Sigmoid colon (tissue), 7 donors: ENCODE data around the gene CSAD. TPM values are rescaled to one million over a fixed set of nuclear protein-coding genes. Genes with fewer than 3 reads are reported as not detected.
A peak's percentile ranks its signal among the peaks of the same experiment; 100 is the strongest.

Source experiments
- DNase-seq: peaks from one replicate; pipeline ENCODE4 v3.0.0-alpha.2; 2019
- H3K27ac ChIP-seq, 4 donors: fragments of 200-600 bp; sonication (generic); one replicate each; pipeline ENCODE4 v1.5.1; 2016 to 2019; ENCODE audit warnings: mild to moderate bottlenecking in 1 of 4
- H3K27me3 ChIP-seq, 3 donors: fragments of 200-600 bp; sonication (generic); one replicate each; pipeline ENCODE4 v1.5.1; 2019; ENCODE audit warnings: mild to moderate bottlenecking in 1 of 3
- H3K36me3 ChIP-seq, 4 donors: fragments of 200-600 bp; sonication (generic); one replicate each; pipeline ENCODE4 v1.5.1; 2016 to 2019
- H3K4me1 ChIP-seq, 4 donors: fragments of 200-600 bp; sonication (generic); one replicate each; pipeline ENCODE4 v1.5.1; 2017 to 2019
- H3K4me3 ChIP-seq, 4 donors: fragments of 200-600 bp; sonication (generic); one replicate each; pipeline ENCODE4 v1.5.1; 2017 to 2019; ENCODE audit warnings: mild to moderate bottlenecking in 2 of 4, moderate library complexity in 1 of 4
- H3K9me3 ChIP-seq, 4 donors: fragments of 200-600 bp in 3 of 4; sonication (generic) in 3 of 4; one replicate each; pipeline versions ENCODE4 v1.5.1 to v1.6.1; 2013 to 2019
- CTCF ChIP-seq, 4 experiments: fragments of 450-650 bp in 3 of 4; fragments of 200-600 bp in 1 of 4; IDR thresholded peaks; one replicate each; pipeline ENCODE4 v1.5.1; 2016 to 2019; ENCODE audit warnings: antibody characterized with exemption in 4 of 4, mild to moderate bottlenecking in 3 of 4, moderate library complexity in 2 of 4
- EP300 ChIP-seq, 4 donors: sonication (generic); formaldehyde crosslinking; IDR thresholded peaks; one replicate each; pipeline ENCODE4 v1.6.1; 2017; ENCODE audit warnings: antibody characterized with exemption in 4 of 4
- POLR2A ChIP-seq, 2 donors: fragments of 450-650 bp; IDR thresholded peaks; one replicate each; pipeline ENCODE4 v1.6.1; 2016; ENCODE audit warnings: antibody characterized with exemption in 2 of 2, mild to moderate bottlenecking in 2 of 2, moderate library complexity in 2 of 2
- POLR2AphosphoS5 ChIP-seq, 4 donors: sonication (generic); formaldehyde crosslinking; IDR thresholded peaks; one replicate each; pipeline ENCODE4 v1.6.1; 2017; ENCODE audit warnings: antibody characterized with exemption in 4 of 4
- WGBS, 2 donors: extraction: QIAGEN DNeasy Blood & Tissue Kit; methylation state at CpG; one replicate each; pipeline ENCODE4 v1.1.7; 2013; 5-methylcytosine and 5-hydroxymethylcytosine counted together
- intact Hi-C: fragments of 100-400 bp; cut with DNase I; formaldehyde crosslinking; loops from one replicate; pipeline ENCODE4 v1.15.1; 2023
- polyA plus RNA-seq, 3 donors: library from polyadenylated mRNA; stranded (reverse); fragments of 200-250 nt; gene quantifications; one replicate each; pipeline ENCODE4 v1.2.3, GENCODE V29; 2013
- total RNA-seq, 4 donors: library from RNA; depleted of rRNA; stranded (reverse); fragments of >200 nt; gene quantifications; one replicate each; pipeline ENCODE4 v1.1.0, GENCODE V29; 2016
- donor health status: healthy with polysubstance abuse.
- donor health status: Bipolar disorder and iron deficiency.
- donor health status: healthy.

The CSAD gene
- total and polyA plus RNA-seq, 7 donors = 1.2 to 51.0 (median 19.6) TPM

- Histone ChIP-seq H3K9me3 (no peaks in the 10 kb centered on the region), H3K27me3 (no peaks in the 10 kb centered on the region), H3K36me3 (peaks cover 13 to 19% (median 16%) of the 10 kb centered on the region in 4 donors), H3K4me1 (peaks cover 0 to 74% (median 64%) of the 10 kb centered on the region in 4 donors), H3K4me3 (peak overlapping the region; percentile 67 to 89 (median 81)), H3K27ac (peak overlapping the region; percentile 95 to 100 (median 99))
- peak; percentile 75 for DNase-seq
- intact Hi-C loops = loop anchor here (2.0 kb wide), 1 partner anchor 14 kb away; the partner anchor contains the start of gene RARG
- 13 to 47% methylated on average over 30 of the region's 30 CpGs for WGBS, 2 donors
- TF ChIP-seq CTCF (IDR thresholded peaks at IDR 0.05) = no peak
- TF ChIP-seq POLR2A (IDR thresholded peaks at IDR 0.05) = no peak
- TF ChIP-seq POLR2AphosphoS5 (IDR thresholded peaks at IDR 0.05) = peak in 1 of 4 donors; percentile 24
Measured at GRCh38 chr12:53218551-53219291, 38.0 kb upstream of the CSAD start.

- intact Hi-C loops = loop anchor here (2.0 kb wide), 1 partner anchor 15 kb away; the partner anchor contains the start of gene RARG
- H3K27ac ChIP-seq = peak overlapping the region; percentile 95 to 100 (median 99)
- peaks cover 0 to 70% (median 58%) of the 10 kb centered on the region in 4 donors for H3K4me1 ChIP-seq
- H3K4me3 ChIP-seq = peak overlapping the region; percentile 67 to 89 (median 81)
- 16 to 43% methylated on average over 3 of the region's 3 CpGs for WGBS, 2 donors
- H3K36me3 ChIP-seq = peaks cover 19 to 27% (median 23%) of the 10 kb centered on the region in 4 donors
- H3K9me3 ChIP-seq = no peaks in the 10 kb centered on the region
- no peaks in the 10 kb centered on the region for H3K27me3 ChIP-seq
- DNase-seq = peak; percentile 78
- TF ChIP-seq CTCF (IDR thresholded peaks at IDR 0.05) (no peak), POLR2A (IDR thresholded peaks at IDR 0.05) (no peak), POLR2AphosphoS5 (IDR thresholded peaks at IDR 0.05) (peak in 1 of 4 donors; percentile 22)
Measured at GRCh38 chr12:53217931-53218307, 37.2 kb upstream of the CSAD start.

- Histone ChIP-seq H3K27me3 (no peaks in the 10 kb centered on the region), H3K36me3 (peaks cover 24 to 33% (median 28%) of the 10 kb centered on the region in 4 donors), H3K9me3 (no peaks in the 10 kb centered on the region), H3K27ac (peak overlapping the region; percentile 95 to 100 (median 99)), H3K4me3 (peak overlapping the region; percentile 67 to 89 (median 81)), H3K4me1 (peaks cover 0 to 63% (median 52%) of the 10 kb centered on the region in 4 donors)
- 23 to 48% methylated on average over 19 of the region's 19 CpGs for WGBS, 2 donors
- peak; percentile 81 for DNase-seq
- TF ChIP-seq POLR2AphosphoS5 (IDR thresholded peaks at IDR 0.05) = peak in 3 of 4 donors; percentile 29 to 50 (median 36)
- no peak for TF ChIP-seq POLR2A (IDR thresholded peaks at IDR 0.05)
- intact Hi-C loops = no loop called here
Measured at GRCh38 chr12:53217051-53217930, 36.6 kb upstream of the CSAD start.

- Histone ChIP-seq H3K9me3 (no peaks in the 10 kb centered on the region), H3K27me3 (no peaks in the 10 kb centered on the region), H3K36me3 (peaks cover 41 to 51% (median 45%) of the 10 kb centered on the region in 4 donors), H3K4me1 (peaks cover 0 to 53% (median 46%) of the 10 kb centered on the region in 4 donors), H3K27ac (peak overlapping the region; percentile 1 to 95 (median 28)), H3K4me3 (no peak overlapping the region)
- DNase-seq = no peak
- TF ChIP-seq EP300 (IDR thresholded peaks at IDR 0.05) (no peak), POLR2A (IDR thresholded peaks at IDR 0.05) (no peak)
- intact Hi-C loops = no loop called here
- WGBS, 2 donors = 91 to 93% methylated on average over 8 of the region's 8 CpGs
Measured at GRCh38 chr12:53215497-53215896, 34.8 kb upstream of the CSAD start.

GRCh38 chr12:53214687-53215455 lies 34.1 kb upstream of the CSAD start:
- no peak for TF ChIP-seq CTCF (IDR thresholded peaks at IDR 0.05)
- TF ChIP-seq EP300 (IDR thresholded peaks at IDR 0.05) = no peak
- no peak for TF ChIP-seq POLR2A (IDR thresholded peaks at IDR 0.05)
- no peak for TF ChIP-seq POLR2AphosphoS5 (IDR thresholded peaks at IDR 0.05)
- Histone ChIP-seq H3K27ac (peak overlapping the region; percentile 1 to 95 (median 36)), H3K36me3 (peaks cover 42 to 58% (median 47%) of the 10 kb centered on the region in 4 donors), H3K4me1 (peaks cover 0 to 53% (median 46%) of the 10 kb centered on the region in 4 donors), H3K4me3 (no peak overlapping the region), H3K27me3 (no peaks in the 10 kb centered on the region), H3K9me3 (no peaks in the 10 kb centered on the region)
- no peak for DNase-seq
- intact Hi-C loops = no loop called here
- 75 to 88% methylated on average over 12 of the region's 12 CpGs for WGBS, 2 donors
